BJ (cell line): ENCODE data around the gene AFF1. TPM values are rescaled to one million over a fixed set of nuclear protein-coding genes. Genes with fewer than 3 reads are reported as not detected.

Source experiments
- CTCF ChIA-PET: fragments of 350-600 bp; formaldehyde crosslinking; extraction: SDS; loops from one replicate; lab custom pipeline; 2021; ENCODE audit warnings: antibody characterized with exemption, inconsistent platforms; lab: Yijun Ruan, JAX
- POLR2A ChIA-PET: fragments of 300-600 bp; sonication (Branson Sonifier 250); formaldehyde crosslinking; extraction: SDS; loops from one replicate; lab custom pipeline; 2021; ENCODE audit warnings: antibody characterized with exemption; lab: Charles Lee
- DNase-seq: peaks from one replicate; pipeline ENCODE4 v3.0.0-alpha.2; 2011; ENCODE audit warnings: low read depth
- H3K27me3 ChIP-seq: 2 replicates; pipeline ENCODE4 v1.6.0; 2011; ENCODE audit warnings: low read length; ENCODE audit not compliant: control insufficient read depth, insufficient read depth
- H3K36me3 ChIP-seq: 2 replicates; pipeline ENCODE4 v1.5.1; 2011; ENCODE audit warnings: low read length; ENCODE audit not compliant: control insufficient read depth, insufficient read depth
- H3K4me3 ChIP-seq: 2 replicates; pipeline ENCODE4 v1.5.1; 2011; ENCODE audit warnings: low read depth, mild to moderate bottlenecking, control low read depth, low read length
- polyA plus RNA-seq: library from polyadenylated mRNA; depleted of rRNA; stranded (reverse); fragments of >200 nt; gene quantifications from 2 replicates; pipeline ENCODE4 v1.2.3, GENCODE V29; 2011
- TF ChIP-seq, protein P1 (sequence below): IDR thresholded peaks from 2 replicates; pipeline ENCODE4 v1.5.1; 2011; ENCODE audit warnings: low read depth, mild to moderate bottlenecking, control low read depth, inconsistent platforms, low read length, moderate library complexity; ENCODE audit not compliant: insufficient read depth

AFF1 gene
- polyA plus RNA-seq, 1 experiment = 11.0 TPM

DNA sequence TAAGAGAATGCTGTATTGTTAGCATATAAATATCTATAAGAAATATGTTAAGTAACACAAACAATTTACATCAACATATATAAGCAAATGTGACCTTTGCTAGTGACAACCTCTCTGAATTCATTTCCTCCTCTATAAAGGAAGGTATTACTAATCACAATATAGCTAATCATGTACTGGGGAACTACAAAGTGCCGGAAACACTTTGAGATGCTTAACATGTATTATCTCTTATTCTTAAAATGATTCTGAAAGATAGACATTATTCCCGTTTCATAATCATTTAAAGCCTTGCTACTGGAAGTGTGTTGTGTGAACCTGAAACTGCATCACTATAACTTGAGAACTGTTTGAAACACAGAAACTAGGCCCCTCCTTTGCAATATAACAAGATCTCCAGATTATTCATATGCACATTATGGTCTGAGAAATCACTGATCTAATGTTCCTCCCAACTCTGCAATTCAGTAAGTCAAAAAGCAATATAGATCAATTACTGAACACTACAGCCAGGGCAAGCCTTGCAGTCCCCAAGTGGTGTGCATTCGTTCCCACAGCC lies 231.6 kb downstream of the AFF1 start:
- CTCF ChIA-PET = interaction anchor here (0.7 kb wide), 1 partner anchor 62 kb away, joined by 3 read pairs; no protein-coding TSS in a partner anchor
- Histone ChIP-seq H3K36me3 (peaks cover 2% of the 10 kb centered on the region; the same call in 1 of the 2 replicates), H3K27me3 (no peaks in the 10 kb centered on the region), H3K4me3 (no peak overlapping the region)
- TF ChIP-seq, protein P1, sequence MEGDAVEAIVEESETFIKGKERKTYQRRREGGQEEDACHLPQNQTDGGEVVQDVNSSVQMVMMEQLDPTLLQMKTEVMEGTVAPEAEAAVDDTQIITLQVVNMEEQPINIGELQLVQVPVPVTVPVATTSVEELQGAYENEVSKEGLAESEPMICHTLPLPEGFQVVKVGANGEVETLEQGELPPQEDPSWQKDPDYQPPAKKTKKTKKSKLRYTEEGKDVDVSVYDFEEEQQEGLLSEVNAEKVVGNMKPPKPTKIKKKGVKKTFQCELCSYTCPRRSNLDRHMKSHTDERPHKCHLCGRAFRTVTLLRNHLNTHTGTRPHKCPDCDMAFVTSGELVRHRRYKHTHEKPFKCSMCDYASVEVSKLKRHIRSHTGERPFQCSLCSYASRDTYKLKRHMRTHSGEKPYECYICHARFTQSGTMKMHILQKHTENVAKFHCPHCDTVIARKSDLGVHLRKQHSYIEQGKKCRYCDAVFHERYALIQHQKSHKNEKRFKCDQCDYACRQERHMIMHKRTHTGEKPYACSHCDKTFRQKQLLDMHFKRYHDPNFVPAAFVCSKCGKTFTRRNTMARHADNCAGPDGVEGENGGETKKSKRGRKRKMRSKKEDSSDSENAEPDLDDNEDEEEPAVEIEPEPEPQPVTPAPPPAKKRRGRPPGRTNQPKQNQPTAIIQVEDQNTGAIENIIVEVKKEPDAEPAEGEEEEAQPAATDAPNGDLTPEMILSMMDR = no peak
- DNase-seq = no peak
- POLR2A ChIA-PET = no interaction called here

DNA sequence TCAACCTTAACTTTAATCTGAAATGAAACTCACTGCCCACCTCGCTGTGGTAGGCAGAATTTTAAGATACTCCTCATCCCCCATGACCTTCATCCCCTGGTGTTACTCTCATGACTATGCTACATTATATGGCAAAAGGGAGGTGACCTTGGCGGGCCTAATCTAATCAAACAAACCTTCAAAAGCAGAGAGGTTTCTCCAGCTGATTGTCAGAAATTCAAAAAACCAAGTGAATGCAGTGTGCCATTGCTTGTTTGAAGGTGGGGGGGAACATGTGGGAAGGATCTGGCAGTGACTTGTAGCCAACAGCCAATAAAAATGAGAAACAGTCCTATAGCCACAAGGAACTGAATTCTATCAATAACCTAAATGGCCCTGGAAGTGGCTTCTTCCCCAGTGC lies 237.1 kb downstream of the AFF1 start:
- Histone ChIP-seq H3K4me3 (no peak overlapping the region), H3K36me3 (no peaks in the 10 kb centered on the region), H3K27me3 (no peaks in the 10 kb centered on the region)
- CTCF ChIA-PET = interaction anchor here (0.9 to 1.2 kb wide), 3 partner anchors 22 to 106 kb away, joined by 3 to 4 read pairs (median 4); no protein-coding TSS in a partner anchor
- POLR2A ChIA-PET = no interaction called here
- TF ChIP-seq, protein P1 = no peak
- no peak for DNase-seq

DNA sequence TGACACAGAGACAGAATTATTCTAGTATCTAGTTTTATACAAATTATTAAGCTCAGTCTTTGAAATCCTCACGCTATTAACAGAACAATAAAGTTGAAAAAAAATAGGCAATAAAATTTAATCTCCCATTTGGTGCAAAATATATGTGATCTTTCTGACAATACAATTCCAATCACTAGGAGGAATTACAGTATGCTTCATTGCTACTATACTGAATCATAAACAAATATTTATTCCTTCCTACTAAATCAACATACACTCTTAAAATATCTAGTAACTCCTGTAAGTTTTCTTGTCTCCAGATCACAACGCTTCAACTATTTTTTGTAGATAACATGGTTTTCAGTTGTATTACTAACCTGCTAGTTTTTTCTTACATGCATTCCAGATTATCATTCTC lies 239.9 kb downstream of the AFF1 start:
- ChIA-PET POLR2A (no interaction called here), CTCF (interaction anchor here (1.3 kb wide), 1 partner anchor 11 kb away, joined by 3 read pairs; no protein-coding TSS in a partner anchor)
- H3K4me3 ChIP-seq = no peak overlapping the region
- no peak for DNase-seq
- TF ChIP-seq, protein P1 = no peak
- no peaks in the 10 kb centered on the region for H3K27me3 ChIP-seq
- H3K36me3 ChIP-seq = no peaks in the 10 kb centered on the region

DNA sequence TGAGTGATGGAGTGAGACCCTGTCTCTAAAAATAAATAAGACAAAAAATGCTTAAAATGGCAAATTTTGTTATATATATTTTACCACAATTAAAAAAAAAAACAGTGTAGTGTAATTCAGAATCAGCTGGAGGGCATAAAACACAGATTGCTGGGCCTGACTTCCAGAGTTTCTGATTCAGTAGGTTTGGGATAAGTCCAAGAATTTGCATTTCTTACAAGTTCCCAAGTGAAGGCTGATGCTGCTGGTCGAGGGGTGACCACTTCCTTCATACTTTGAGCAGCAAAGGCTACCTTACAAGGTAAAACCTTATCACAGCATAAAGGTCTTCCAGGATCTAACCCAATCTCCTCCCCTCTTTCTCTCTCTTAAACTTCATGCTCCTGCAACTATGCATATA lies 244.9 kb downstream of the AFF1 start:
- H3K4me3 ChIP-seq = no peak overlapping the region
- CTCF ChIA-PET = interaction anchor here (0.7 to 1.0 kb wide), 2 partner anchors 29 to 968 kb away, joined by 3 read pairs; no protein-coding TSS in a partner anchor
- DNase-seq = no peak

DNA sequence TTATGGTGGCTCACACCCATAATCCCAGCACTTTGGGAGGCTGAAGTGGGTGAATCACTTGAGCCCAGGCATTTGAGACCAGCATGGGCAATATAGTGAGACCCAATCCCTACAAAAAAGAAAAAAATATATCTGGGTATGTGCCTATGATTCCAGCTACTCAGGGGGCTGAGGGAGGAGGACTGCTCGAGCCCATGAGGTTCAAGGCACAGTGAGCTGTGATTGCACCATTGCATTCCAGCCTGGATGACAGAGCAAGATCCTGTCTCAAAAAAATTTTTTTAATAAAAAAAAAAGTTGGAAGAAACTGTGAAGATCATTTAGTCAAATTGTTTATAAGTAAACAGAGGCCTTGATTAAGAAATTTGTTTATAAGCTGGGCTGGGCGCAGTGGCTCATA lies 246.0 kb downstream of the AFF1 start:
- TF ChIP-seq, protein P1 = no peak
- no peak for DNase-seq
- no peak overlapping the region for H3K4me3 ChIP-seq
- CTCF ChIA-PET = interaction anchor here (0.6 to 0.7 kb wide), 3 partner anchors 29 to 475 kb away, joined by 3 read pairs; no protein-coding TSS in a partner anchor
- POLR2A ChIA-PET = no interaction called here
- H3K27me3 ChIP-seq = no peaks in the 10 kb centered on the region
- no peaks in the 10 kb centered on the region for H3K36me3 ChIP-seq

More for the DNA sequence above, 244.9 kb downstream of the AFF1 start:
- TF ChIP-seq, protein P1 = no peak
- no peaks in the 10 kb centered on the region for H3K27me3 ChIP-seq
- no peaks in the 10 kb centered on the region for H3K36me3 ChIP-seq
- POLR2A ChIA-PET = no interaction called here
